ENCODE measurements around the gene ZNF564. TPM values are rescaled to one million over a fixed set of nuclear protein-coding genes. Genes with fewer than 3 reads are reported as not detected.
A peak's percentile ranks its signal among the peaks of the same experiment; 100 is the strongest.

The ZNF564 gene
- total RNA-seq, 2 donors from 2014 or later = 17.6 to 17.9 TPM

DNA sequence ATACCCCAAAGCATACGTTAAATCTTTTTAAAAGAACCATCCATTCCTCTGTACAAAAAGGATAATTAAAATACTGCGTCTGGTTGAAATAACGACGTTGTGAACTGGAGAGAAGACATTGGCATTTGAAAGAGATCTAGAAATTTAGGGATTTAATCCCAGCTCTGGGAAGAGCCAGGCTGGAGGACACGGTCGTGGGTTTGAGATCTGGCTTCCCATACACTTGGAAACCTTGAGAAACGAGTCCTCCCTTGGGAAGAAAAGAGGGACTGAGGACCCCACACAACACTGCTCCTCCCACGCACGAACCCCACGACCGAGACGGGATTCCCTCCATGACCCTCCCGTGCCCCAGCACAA is 67.3 kb downstream of the ZNF564 start:
- intact Hi-C loops (cut with DNase I) = loop anchor here (1.0 kb wide), 1 partner anchor 11 kb away; no protein-coding TSS in a partner anchor

DNA sequence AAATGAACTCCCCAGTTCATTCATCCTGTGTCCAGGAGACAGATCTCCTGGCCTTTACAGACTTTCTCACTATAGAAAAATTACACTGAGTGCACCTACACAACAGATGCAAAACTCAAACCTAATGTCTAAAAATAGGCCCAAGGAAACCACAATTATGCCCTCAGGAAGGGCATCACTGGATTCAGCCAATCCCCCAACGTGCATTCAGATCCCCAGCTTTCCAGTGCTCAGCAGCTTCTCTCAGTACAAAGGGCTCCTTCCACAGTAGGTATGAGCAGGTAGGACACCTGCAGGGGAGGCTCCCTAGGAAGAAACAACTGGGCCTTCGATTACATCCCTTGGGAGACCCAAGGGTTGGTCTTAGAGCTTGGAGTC is 68.8 kb downstream of the ZNF564 start:
- TF ChIP-seq POLR2AphosphoS5 (IDR thresholded peaks at IDR 0.05) (no peak), POLR2A (IDR thresholded peaks at IDR 0.05) (no peak)
- TF ChIP-seq, protein P1, sequence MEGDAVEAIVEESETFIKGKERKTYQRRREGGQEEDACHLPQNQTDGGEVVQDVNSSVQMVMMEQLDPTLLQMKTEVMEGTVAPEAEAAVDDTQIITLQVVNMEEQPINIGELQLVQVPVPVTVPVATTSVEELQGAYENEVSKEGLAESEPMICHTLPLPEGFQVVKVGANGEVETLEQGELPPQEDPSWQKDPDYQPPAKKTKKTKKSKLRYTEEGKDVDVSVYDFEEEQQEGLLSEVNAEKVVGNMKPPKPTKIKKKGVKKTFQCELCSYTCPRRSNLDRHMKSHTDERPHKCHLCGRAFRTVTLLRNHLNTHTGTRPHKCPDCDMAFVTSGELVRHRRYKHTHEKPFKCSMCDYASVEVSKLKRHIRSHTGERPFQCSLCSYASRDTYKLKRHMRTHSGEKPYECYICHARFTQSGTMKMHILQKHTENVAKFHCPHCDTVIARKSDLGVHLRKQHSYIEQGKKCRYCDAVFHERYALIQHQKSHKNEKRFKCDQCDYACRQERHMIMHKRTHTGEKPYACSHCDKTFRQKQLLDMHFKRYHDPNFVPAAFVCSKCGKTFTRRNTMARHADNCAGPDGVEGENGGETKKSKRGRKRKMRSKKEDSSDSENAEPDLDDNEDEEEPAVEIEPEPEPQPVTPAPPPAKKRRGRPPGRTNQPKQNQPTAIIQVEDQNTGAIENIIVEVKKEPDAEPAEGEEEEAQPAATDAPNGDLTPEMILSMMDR (IDR thresholded peaks at IDR 0.05) = no peak
- H3K27ac ChIP-seq = no peak overlapping the region
- H3K36me3 ChIP-seq = no peaks in the 10 kb centered on the region
- DNase-seq (ENCODE audit: low spot score) = no peak
- no peaks in the 10 kb centered on the region for H3K27me3 ChIP-seq (replicated peaks; ENCODE audit: insufficient read depth)
- no peaks in the 10 kb centered on the region for H3K9me3 ChIP-seq
- no peaks in the 10 kb centered on the region for H3K4me1 ChIP-seq (replicated peaks)
- intact Hi-C loops (cut with DNase I) = no loop called here
- WGBS = 73% methylated on average over 2 of the region's 2 CpGs
- no peak overlapping the region for H3K4me3 ChIP-seq

More for the DNA sequence above, 67.3 kb downstream of the ZNF564 start:
- Histone ChIP-seq H3K27ac (peak overlapping the region; percentile 75 to 83), H3K36me3 (no peaks in the 10 kb centered on the region), H3K9me3 (no peaks in the 10 kb centered on the region), H3K4me3 (peak overlapping the region; percentile 86 to 99), H3K27me3 (replicated peaks; ENCODE audit: insufficient read depth) (no peaks in the 10 kb centered on the region), H3K4me1 (replicated peaks) (no peaks in the 10 kb centered on the region)
- TF ChIP-seq POLR2AphosphoS5 (IDR thresholded peaks at IDR 0.05) = no peak
- TF ChIP-seq POLR2A (IDR thresholded peaks at IDR 0.05) = no peak
- TF ChIP-seq, protein P1 (IDR thresholded peaks at IDR 0.05) = no peak
- DNase-seq (ENCODE audit: low spot score) = no peak
- under 1% methylated on average over 12 of the region's 13 CpGs for WGBS

DNA sequence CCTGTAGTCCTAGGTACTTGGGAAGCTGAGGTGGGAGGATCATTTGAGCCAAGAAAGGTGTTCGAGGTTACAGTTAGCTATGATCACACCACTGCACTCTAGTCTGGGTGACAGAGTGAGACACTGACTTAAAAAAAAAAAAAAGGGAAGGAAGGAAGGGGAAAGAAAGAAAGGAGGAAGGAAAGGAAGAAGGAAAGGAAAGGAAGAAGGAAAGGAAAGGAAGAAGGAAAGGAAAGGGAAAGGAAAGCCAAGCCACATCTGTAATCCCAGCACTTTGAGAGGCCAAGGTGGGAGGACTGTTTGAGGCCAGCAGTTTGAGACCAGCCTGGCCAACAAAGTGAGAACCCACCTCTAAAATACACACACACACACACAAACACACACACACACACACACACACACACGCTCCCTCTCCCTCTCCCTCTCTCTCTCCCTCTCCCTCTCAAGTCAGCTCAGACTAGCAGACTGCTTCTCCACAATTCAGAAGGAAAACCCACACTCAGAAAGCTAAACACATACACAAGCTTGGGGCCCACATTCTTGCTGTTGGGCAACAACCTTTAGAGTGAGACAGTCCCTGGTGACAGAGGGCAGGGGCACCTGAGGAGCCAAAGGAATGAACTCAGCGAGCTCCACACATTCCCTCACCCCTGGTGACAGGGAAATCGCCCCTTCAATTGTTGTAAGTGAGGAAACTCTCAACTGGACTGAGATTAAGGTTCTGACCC is 69.3 kb downstream of the ZNF564 start:
- TF ChIP-seq, protein P1 (IDR thresholded peaks at IDR 0.05) = no peak
- no peak for TF ChIP-seq POLR2A (IDR thresholded peaks at IDR 0.05)
- TF ChIP-seq POLR2AphosphoS5 (IDR thresholded peaks at IDR 0.05) = no peak
- H3K27ac ChIP-seq = no peak overlapping the region
- no peaks in the 10 kb centered on the region for H3K4me1 ChIP-seq (replicated peaks)
- no peak for DNase-seq (ENCODE audit: low spot score)
- no peaks in the 10 kb centered on the region for H3K27me3 ChIP-seq (replicated peaks; ENCODE audit: insufficient read depth)
- H3K36me3 ChIP-seq = no peaks in the 10 kb centered on the region
- WGBS = 78% methylated on average over 4 of the region's 4 CpGs
- no peaks in the 10 kb centered on the region for H3K9me3 ChIP-seq
- H3K4me3 ChIP-seq = no peak overlapping the region
- intact Hi-C loops (cut with DNase I) = no loop called here

DNA sequence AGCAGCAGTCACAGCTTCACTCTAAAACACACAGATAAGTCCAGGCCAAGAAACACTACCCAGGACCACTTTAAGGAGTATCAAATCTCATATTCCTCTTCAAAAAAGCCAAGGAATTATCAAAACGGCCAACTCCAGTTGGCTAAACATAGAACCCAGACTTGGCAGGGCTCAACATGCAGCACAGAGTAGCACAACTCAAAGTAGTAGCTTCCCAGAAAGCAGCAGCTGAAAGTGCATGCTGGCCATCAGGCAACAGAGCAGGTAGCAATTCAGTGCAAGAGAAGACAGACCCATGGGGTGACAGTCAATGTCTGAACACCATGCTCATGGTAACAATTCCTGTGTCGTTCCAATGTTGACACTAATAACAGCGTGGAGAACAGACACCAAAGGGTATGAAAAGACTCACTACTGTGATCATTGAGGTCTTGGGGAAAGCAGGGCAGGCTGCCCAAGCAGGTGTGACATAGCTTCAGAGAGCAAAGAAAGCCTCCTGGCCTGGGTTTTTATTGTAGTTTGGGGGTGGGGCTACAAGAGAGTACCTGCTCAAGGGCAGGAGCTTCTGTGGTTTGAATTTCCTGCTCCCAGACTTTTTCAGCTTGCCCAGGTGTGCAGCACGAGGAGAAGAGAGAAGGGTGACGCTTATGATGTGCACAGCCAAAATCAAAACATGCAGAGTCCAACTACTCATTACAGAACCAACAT is 72.9 kb downstream of the ZNF564 start:
- H3K27me3 ChIP-seq (replicated peaks; ENCODE audit: insufficient read depth) = no peaks in the 10 kb centered on the region
- H3K9me3 ChIP-seq = no peaks in the 10 kb centered on the region
- DNase-seq (ENCODE audit: low spot score) = peak; percentile 29
- peak; percentile 24 for TF ChIP-seq POLR2AphosphoS5 (IDR thresholded peaks at IDR 0.05)
- TF ChIP-seq, protein P1 (IDR thresholded peaks at IDR 0.05) = no peak
- no peak for TF ChIP-seq POLR2A (IDR thresholded peaks at IDR 0.05)
- H3K4me1 ChIP-seq (replicated peaks) = no peaks in the 10 kb centered on the region
- H3K4me3 ChIP-seq = no peak overlapping the region
- intact Hi-C loops (cut with DNase I) = no loop called here
- no peaks in the 10 kb centered on the region for H3K36me3 ChIP-seq
- 32% methylated on average over 5 of the region's 5 CpGs for WGBS
- H3K27ac ChIP-seq = no peak overlapping the region

Small RNA genes lying within 50 kb of the gene (small RNA-seq; reads per million reads assigned to genes)
- gene MTCO1P27 = 0 reads per million in 2 donors
- 0 reads per million in 2 donors for gene PPIAP20

Other genes starting within 250 kb of the ZNF564 start
- gene ZNF563, start 217.8 kb downstream of the ZNF564 start, total RNA-seq = 10 to 100 TPM; 16.7 to 23.6 TPM
- 1 to 10 TPM; 2.3 to 2.6 TPM for gene ZNF442, start 185.8 kb downstream of the ZNF564 start, total RNA-seq
- 1 to 10 TPM; 4.5 to 5.7 TPM for gene ZNF799, start 150.2 kb downstream of the ZNF564 start, total RNA-seq
- 1 to 10 TPM; 5.7 to 5.8 TPM for gene ZNF443, start 110.5 kb downstream of the ZNF564 start, total RNA-seq
- gene ZNF709, start 66.7 kb downstream of the ZNF564 start, total RNA-seq = 1 to 10 TPM; 3.9 to 5.4 TPM
- 1 to 10 TPM; 7.2 to 8.9 TPM for gene ZNF490, start 59.3 kb upstream of the ZNF564 start, total RNA-seq
- gene ZNF791, start 59.4 kb upstream of the ZNF564 start, total RNA-seq = 10 to 100 TPM; 18.3 to 20.4 TPM
- gene MAN2B1, start 115.3 kb upstream of the ZNF564 start, total RNA-seq = 10 to 100 TPM; 60.2 to 91.9 TPM
- gene WDR83, start 115.3 kb upstream of the ZNF564 start, total RNA-seq = 10 to 100 TPM; 14.9 to 16.2 TPM
- gene DHPS, start 130.4 kb upstream of the ZNF564 start, total RNA-seq = 100 to 1,000 TPM; 140 to 178 TPM
- not detected for gene GNG14, start 136.5 kb upstream of the ZNF564 start, total RNA-seq
- 10 to 100 TPM in 1 of 2 donors, 1 to 10 TPM in 1; 9.1 to 16.9 TPM for gene FBXW9, start 145.1 kb upstream of the ZNF564 start, total RNA-seq
- gene TNPO2, start 172.4 kb upstream of the ZNF564 start, total RNA-seq = 100 to 1,000 TPM in 1 of 2 donors, 10 to 100 TPM in 1; 50.1 to 123 TPM
- gene TRIR, start 183.2 kb upstream of the ZNF564 start, total RNA-seq = 100 to 1,000 TPM; 367 to 399 TPM
- 10 to 100 TPM; 65.4 to 82.1 TPM for gene GET3, start 186.0 kb upstream of the ZNF564 start, total RNA-seq
- gene BEST2, start 200.3 kb upstream of the ZNF564 start, total RNA-seq = under 1 TPM in 1 of 2 donors, not detected in 1; 0.91 TPM
- 100 to 1,000 TPM in 1 of 2 donors, 10 to 100 TPM in 1; 49.6 to 126 TPM for gene HOOK2, start 224.1 kb upstream of the ZNF564 start, total RNA-seq
- gene JUNB, start 240.0 kb upstream of the ZNF564 start, total RNA-seq = 100 to 1,000 TPM; 173 to 290 TPM